Umbilical cord (tissue), 2 donors: Measurements from ENCODE around the gene ULBP1. TPM values are rescaled to one million over a fixed set of nuclear protein-coding genes. Genes with fewer than 3 reads are reported as not detected.
"Not testable (repeated sequence)": the region's sequence is repeated elsewhere in the genome, so short reads cannot be mapped to it uniquely, and the experiment has no call there.

Source experiments
- DNase-seq: peaks from one replicate; pipeline ENCODE4 v3.0.0-alpha.2; 2015; ENCODE audit warnings: low spot score
- total RNA-seq: library from RNA; depleted of rRNA; stranded (reverse); fragments of >200 nt; gene quantifications from one replicate; pipeline ENCODE4 v1.2.3, GENCODE V29; 2014; ENCODE audit warnings: low replicate concordance; ENCODE audit not compliant: insufficient read depth

Gene ULBP1
- total RNA-seq, 1 donor from 2014 or later = 1.2 TPM

DNA sequence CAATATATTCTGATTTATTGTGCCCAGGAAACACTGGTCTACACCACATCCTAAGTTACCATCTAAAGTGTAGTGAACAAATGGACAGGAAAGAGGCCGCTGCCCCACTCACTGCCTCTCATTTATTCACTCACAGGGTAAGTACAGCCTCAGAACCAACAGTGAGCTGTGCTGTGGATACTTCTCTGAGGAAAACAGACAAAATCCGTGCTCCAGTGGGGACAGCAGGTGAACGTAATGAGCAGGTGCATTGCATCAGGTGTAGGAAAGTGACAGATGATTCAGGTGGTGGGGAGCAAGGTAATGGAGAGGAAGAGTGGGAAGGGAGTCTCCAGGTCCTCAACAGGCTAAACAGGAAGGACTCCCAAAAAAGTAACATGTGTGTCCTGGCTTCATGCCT, 30.3 kb upstream of the ULBP1 start:
- DNase-seq = no peak

DNA sequence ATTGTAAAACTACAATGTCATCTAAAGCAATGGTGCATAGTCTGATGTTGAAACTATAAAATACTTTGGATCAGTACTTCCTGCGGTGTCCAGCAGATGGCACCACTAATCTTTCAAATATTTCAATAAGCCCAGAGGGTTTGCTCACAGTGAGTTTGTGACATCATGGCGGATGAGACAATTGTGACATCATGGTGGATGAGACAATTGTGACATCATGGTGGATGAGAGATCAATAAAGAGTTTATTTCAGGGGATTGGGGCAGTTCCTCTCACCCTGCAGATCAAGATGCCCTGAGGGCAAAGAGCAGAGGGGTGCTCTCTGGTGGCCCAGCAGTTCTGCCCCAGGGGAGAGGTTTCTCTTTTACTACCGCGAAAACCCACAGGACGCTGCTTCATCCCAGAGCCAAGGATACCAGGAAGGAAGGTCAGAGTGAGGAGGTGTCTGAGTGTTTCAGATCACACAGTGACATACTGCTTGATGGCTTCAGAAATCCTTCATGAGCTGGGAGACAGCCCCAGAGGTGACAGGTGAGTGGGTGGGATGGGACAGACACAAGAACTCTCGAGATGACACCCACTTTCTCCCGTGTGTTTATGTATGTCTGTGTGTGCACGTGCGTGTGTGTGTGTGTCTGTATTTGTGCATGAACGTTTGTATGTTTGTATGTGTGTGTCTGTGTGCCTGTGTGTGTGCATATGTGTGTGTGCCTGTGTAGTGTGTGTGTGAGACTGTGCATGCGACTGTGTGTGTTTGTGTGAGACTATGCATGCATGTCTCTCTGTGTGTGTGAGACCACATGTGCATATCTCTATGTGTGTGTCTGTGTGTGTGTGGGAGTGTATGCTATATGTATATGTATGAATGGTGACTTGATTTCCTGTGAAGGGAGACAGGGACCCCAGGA, 29.2 kb upstream of the ULBP1 start:
- peak; percentile 57 for DNase-seq

DNA sequence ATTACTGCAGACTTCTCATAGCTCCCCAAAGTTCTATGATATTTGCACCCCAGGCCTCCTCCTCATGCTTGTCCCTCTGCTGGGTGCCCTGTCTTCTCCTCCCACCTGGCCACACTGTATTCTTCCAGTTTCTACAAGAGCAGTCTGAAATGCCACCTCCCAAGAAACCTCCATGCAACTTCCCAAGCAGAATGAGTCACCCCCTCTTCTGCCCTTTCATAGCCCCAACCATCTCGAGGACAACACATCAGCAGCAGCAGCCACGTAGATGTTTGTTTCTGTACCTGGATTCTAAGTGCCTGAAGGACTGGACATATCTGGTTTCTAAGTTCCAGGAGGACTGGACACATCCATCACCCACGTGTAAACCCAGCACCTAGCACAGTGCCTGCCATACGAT, 28.5 kb upstream of the ULBP1 start:
- no peak for DNase-seq

DNA sequence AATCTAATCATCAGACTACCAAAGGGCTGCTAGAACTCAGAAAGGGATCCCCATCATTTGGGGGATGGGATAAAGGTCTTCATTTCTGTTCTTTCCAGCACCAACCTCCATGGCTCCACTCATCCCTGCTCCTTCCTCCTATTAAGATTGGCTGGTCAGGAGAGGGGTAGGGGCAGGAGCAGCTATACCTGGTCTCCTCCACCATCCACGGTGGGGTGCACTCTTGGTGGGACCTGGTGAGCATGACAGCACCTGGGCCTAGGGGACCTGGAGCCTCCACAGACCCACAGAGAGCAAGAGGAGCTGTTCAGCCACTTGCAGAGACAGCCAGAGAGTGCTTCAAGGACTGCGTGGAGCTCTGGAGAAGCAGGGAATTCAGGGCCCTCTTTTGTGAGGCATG, 28.1 kb upstream of the ULBP1 start:
- DNase-seq = no peak

DNA sequence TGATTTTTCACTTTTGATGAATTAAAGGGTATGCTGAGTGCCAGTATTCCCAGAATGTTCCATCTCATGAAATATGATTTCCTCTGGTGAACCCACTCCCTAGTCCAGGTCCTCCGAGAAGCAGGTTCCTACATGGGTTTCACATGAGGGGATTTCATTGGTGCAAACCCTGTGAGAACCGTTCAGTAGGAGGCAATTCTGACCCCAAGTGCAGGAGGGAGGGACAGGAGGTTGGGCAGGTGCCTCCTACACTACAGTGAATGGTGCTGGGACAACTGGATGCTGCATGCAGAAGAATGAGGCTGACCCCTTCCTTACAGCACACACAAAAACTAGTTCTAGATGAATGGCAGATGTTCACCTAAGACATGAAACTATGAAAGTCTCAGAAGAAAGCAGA, 27.0 kb upstream of the ULBP1 start:
- no peak for DNase-seq

DNA sequence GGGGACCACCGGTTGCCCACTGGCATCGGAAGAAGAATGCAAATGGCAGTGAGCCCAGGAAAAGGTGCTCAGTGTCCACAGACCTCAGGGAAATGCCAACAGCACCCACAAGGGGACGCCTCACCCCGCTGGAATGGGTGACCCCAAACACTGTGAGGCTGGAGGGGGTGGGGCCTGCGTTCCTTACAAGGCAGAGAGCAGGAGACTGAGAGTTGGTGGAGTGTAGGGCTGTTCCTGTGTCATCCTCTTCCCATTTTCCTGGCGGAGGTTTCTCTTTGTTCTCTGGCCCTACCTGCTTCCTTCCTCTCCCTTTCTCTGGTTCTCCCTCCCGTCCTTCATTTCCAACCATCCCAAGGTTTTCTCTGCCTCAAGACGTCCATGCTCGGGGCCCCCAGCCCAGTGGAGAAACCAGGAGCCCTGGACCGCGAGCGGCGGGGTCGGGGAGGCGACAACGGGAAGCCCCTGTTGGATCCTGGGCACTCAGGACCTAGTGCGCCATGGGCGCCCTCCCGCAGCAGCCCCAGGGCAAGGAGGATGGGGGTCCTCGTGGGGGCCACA, 25.7 kb upstream of the ULBP1 start:
- DNase-seq = not testable (repeated sequence)

DNA sequence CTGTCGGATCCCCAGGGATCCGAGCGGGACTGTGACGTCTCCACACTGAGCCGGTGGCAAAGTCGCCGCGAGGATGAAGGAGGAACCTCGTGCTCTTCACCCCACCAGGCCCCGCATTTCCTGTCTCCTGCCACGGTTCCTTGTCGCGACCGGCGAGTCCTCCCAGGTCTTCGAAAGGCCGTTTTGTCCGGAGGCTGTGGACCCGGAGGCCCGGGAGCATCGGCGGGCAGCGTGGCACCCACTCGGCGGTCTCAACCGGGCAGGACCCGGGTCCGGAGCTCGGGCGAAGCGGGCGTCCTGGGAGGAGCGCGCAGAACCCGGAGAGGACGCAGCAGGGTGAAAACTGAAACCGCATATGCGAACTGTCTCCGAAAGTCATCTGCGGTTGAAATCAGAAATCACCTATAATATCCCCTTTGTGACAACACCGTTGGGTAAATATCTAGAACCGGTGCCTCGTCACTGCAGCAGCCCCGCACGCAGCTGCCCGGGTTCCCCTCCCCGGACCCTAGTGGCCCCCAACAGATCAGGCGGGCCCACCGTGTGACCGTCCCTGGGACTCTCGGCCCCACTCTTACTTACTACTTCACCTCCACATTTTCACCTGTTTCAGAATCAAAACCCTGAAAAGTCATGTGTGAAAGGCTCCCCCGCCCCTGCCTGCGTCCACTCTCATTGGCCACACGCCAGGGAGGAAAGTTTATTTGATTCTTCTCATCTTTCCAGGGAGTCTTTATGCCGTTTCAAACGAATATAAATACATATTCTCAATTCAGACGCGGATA, 25.0 kb upstream of the ULBP1 start:
- peak; percentile 16 for DNase-seq

DNA sequence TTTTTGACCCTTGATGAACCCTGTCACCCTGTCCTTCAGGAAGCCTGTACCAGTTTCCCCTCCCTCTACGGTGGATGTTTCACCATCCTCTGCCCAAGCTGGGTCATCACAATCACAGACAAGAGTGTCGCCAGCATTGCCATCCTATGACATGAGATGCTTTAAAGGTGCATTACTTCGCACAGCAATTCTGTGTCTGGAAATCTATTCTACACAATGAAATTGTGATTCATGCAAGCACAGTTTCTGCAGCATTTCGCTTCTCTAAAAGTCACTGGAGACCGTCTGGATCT, 24.4 kb upstream of the ULBP1 start:
- no peak for DNase-seq

DNA sequence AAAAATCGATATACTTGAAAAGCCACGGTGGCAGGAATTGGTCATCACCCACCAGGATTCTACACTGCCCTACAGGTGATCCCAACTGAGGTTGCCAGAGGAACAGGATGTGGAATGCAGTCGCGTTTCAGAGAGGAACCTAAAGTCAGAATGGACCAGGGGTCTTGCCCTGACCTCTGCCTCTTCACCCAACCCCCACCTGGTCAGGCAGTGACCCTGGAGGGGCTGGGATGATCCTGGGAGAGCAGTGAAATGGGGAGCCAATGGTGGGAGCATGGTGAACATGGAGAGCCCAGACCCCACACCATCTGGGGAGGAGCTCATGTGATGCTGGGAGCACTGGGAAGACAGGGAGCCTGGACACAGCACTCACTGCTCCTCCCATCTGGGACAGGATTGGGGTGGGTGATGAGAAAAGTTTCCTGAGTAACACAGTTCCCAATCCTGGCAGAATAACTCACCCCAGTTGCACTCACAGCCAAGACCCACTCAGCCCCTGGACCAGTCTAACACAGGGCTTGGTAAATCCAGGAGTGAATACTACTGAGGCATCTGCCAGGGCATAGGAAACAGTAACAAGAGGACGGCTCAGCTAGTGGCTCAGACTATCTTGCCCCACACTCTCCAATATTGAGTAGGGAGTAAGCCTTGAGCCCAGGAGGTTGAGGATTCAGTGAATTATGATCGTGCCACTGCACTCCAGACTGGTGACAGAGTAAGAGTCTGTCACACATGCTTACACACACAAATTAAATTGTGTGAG, 23.7 kb upstream of the ULBP1 start:
- no peak for DNase-seq

DNA sequence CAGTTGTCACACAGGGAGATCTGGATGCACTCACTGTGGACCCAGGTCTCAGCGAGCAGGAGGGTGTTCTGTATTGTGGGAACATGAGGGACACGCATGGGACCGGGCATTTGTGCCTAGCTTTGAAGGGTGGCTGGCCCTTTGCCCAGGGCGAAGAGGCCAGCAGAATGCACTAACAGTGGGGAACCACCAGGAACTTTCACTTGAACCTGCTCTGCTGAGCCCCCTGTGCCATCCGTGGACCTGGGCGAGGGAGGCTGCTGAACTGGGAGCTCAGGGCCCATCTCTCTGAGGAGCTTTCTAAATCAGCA, 23.1 kb upstream of the ULBP1 start:
- DNase-seq = no peak

DNA sequence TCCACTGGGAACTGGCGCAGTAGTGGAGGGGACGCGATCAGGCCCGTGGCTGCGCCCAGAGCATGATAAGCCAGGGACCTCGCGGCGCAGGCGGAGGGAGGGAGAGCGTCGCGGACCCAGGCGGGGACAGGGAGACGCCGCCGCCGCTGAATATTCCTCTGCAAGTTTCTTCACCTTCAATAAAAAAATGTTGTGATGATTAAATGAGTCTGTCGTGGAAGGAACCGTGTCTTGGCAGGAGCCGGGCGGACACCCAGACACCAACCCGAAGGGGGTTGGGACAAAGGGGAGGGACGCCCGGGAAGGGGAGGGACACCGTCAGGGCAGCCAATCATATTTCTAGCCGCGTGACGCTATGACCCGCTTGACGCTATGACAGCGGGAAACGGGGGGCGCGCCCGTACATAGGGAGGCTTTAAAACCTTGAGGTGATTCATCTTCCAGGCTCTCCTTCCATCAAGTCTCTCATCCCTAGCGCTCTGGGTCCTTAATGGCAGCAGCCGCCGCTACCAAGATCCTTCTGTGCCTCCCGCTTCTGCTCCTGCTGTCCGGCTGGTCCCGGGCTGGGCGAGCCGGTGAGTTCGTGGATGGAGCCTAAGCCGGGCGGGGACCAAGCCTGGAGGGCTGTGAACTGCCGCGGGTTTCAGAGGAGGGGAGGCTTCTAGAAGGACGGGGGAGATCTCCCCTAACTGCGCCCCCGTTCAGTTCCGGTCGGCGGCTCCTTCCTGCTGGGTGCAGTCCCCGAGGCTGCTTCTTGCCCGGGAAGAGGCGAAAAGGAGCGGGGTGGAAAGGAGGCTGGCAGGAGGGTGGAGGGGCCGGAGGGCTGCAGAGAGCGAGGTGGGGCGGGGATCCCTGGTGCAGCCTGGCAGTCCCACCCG, 21.9 kb upstream of the ULBP1 start, which contains the start of gene ULBP2:
Gene ULBP2, plus strand, starts transcription at position 432 of the 878 bp plus-strand sequence. Its CDS starts 59 bp downstream, at position 491.
- DNase-seq = peak; percentile 94

DNA sequence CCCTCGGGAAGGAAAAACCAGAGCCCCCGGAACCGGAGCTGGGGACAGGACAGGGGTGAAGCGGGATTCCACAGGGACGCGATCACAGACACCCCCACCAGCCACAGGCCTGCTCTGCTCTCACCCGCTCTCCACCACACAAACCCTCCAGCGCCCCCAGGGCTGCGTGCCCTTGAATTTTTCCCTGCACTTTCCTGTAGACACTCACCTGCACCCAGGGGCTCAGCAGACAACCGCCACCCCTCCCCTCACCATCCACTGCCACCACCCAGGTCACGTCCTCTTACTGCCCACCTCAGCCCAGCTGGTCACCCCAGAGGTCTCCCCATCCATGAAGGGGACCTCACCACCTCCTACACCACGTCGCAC, 21.3 kb upstream of the ULBP1 start:
- no peak for DNase-seq

DNA sequence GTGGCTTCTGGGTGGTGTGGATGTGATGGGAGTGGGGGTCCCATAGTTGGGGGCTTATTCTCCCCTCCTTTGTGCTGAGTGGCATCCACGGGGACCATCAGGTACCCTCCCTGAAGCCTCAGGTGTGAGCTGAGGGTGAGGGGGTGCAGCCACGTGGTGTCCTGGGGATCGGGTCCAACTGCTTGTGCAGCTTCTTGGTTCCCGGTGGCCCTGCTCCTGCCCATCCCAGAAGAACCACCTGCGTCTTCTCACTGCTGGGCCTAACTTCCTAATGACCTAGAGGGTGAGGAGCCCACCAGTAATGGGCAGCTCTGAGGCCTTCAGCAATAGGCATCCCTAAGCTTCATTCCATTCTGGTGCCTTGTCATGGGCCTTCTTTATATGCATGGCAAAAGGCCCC, 20.4 kb upstream of the ULBP1 start:
- not testable (repeated sequence) for DNase-seq

DNA sequence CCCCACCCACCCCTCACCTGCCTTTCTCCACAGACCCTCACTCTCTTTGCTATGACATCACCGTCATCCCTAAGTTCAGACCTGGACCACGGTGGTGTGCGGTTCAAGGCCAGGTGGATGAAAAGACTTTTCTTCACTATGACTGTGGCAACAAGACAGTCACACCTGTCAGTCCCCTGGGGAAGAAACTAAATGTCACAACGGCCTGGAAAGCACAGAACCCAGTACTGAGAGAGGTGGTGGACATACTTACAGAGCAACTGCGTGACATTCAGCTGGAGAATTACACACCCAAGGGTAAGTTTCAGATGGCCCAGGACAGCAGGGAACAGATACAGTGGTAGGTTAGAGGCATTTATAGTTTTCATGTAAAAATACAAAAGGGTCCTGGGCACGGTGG, 18.5 kb upstream of the ULBP1 start:
- DNase-seq = not testable (repeated sequence)

DNA sequence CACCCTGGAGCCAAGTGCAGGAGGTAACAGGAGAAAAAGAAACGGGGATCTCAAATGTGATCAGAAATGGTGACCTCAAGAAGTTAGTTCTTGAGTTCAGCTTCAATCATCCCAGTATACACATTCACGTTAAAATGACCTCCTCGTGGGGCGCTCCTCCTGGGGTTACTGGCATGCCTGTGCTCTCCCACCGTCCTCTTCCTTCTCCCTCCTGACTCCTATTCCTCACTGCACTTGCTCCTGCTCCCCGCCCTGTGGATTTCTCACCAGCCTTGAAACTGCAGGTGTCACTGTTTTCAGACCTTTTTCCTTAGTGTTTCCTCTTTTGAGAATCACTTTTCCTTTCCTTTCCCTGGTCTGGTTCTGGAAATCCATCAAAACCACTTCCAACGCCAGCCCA, 17.1 kb upstream of the ULBP1 start:
- DNase-seq = not testable (repeated sequence)

DNA sequence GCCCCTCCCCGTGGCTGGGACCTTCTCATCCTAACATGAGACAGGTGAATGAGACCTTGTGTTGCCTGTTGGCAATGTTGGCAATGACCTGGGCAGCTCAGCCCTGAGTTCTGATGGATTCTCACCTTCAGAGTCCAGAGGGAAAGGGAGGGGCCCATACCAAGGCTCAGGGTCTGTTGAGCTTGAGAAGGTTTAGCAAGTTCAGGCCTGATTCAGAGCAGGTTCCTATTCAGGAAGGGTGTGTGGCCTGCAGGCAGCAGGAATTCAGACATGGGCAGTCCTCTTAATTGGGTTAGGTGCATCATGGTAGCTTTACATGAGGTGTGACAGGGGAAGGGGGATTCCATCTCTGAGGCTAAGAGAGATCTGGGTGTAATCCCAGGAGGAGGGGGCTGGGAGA, 16.2 kb upstream of the ULBP1 start:
- DNase-seq = not testable (repeated sequence)

DNA sequence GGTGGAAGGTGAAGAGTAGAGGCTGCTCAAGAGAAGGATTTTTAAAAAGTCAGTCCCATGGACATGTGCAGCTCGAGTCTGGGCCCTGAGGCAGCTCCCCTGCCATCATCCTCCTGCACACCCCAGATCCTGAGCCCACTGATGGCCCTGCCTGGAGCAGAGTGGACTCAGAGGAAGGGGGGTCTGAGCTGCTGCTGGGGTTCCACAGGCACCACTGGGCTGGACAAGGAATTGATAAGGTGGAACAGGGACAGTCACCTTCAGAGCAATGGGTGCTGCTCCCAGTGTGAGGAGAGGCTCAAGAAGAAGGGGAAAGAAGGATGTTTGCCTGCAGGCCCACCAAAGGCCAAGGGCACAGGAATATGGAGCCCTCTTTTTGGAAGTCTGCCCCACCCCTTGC, 15.7 kb upstream of the ULBP1 start:
- no peak for DNase-seq

DNA sequence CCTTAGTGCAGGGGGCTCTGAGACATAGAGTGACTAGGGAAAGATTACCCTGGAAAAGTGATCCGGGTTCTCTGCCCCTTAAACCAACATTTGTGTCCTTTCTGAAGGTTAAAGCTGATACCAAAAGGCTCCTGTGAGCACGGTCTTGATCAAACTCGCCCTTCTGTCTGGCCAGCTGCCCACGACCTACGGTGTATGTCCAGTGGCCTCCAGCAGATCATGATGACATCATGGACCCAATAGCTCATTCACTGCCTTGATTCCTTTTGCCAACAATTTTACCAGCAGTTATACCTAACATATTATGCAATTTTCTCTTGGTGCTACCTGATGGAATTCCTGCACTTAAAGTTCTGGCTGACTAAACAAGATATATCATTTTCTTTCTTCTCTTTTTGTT, 15.1 kb upstream of the ULBP1 start:
- DNase-seq = no peak

DNA sequence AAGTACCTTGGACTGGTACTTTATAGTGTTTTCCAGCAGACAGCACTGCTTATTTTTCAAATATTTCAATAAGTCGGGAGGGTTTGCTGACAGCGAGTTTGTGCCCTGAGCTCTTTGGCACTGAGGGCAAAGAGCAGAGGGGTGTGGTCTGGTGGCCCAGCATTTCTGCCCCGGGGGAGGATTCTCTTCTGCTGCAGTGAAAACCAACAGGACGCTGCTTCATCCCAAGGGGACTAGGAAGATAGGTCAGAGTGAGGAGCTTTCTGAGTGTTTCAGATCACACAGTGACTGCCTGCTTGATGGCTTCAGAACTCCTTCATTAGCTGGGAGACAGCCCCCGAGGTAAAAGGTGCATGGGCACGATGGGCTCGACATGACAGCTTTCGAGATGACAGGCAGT, 13.3 kb upstream of the ULBP1 start:
- no peak for DNase-seq

DNA sequence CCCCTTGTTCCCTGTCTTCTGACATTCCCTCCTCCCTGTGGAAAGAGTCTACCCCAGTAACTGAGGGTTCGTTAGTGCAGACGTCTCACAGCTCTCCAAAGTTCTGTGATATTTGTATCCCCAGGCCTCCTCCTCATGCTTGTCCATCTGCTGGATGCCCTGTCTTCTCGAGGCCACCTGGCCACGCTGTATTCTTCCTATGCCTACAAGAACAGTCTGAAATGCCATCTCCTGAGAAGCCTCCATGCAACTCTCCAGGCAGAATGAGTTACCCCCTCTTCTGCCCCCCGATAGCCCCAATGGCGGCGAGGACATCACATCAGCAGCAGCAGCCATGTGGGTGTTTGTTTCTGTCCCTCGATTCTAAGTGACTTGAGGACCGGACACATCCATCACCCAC, 12.6 kb upstream of the ULBP1 start:
- no peak for DNase-seq

DNA sequence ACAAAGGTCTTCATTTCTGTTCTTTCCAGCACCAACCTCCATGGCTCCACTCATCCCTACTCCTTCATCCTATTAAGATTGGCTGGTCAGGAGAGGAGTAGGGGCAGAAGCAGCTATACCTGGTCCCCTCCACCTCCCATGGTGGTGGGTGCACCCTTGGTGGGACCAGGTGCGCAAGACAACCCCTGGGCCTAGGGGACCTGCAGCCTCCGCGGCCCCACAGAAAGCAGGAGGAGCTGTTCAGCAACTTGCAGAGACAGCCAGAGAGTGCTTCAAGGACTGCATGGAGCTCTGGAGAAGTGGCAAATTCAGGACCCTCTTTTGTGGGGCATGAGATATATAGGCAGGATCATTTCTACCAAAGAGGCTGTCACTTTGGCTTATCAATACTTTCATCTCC, 12.1 kb upstream of the ULBP1 start:
- DNase-seq = no peak
